CD14-positive monocyte (primary cell): ENCODE measurements around the gene TMEM132D. TPM values are rescaled to one million over a fixed set of nuclear protein-coding genes. Genes with fewer than 3 reads are reported as not detected.

Experiments used
- DNase-seq, 3 donors: peaks; one replicate each; pipeline ENCODE4 v3.0.0-alpha.2; 2011 to 2022
- H2AFZ ChIP-seq: 2 replicates; pipeline ENCODE4 v1.6.0; 2012; ENCODE audit warnings: mild to moderate bottlenecking, low read depth, low read length, inconsistent platforms; ENCODE audit not compliant: insufficient read depth, poor library complexity, severe bottlenecking
- H3K27ac ChIP-seq, 2 donors: 1 replicate in 1 of 2; 2 replicates in 1 of 2; pipeline ENCODE4 v1.5.1; 2012 to 2013; ENCODE audit warnings: low read length in 2 of 2, control low read depth in 1 of 2, inconsistent platforms in 1 of 2, low read depth in 1 of 2, mild to moderate bottlenecking in 1 of 2
- H3K27me3 ChIP-seq, 2 donors: one replicate each; pipeline versions ENCODE4 v1.6.0 to v1.6.1; 2011 to 2013; ENCODE audit warnings: low read length in 2 of 2; ENCODE audit not compliant: control insufficient read depth in 2 of 2, insufficient read depth in 2 of 2
- H3K36me3 ChIP-seq, 2 donors: replicated peaks in 1 of 2; 1 replicate in 1 of 2; 2 replicates in 1 of 2; pipeline versions ENCODE4 v1.5.1 to v1.6.1; 2012 to 2013; ENCODE audit warnings: low read length in 2 of 2, control low read depth in 1 of 2, inconsistent platforms in 1 of 2, mild to moderate bottlenecking in 1 of 2; ENCODE audit not compliant: insufficient read depth in 2 of 2, control insufficient read depth in 1 of 2
- H3K4me1 ChIP-seq, 2 donors: 1 replicate in 1 of 2; 2 replicates in 1 of 2; pipeline versions ENCODE4 v1.5.1 to v1.6.1; 2012 to 2013; ENCODE audit warnings: low read length in 2 of 2, control low read depth in 1 of 2, inconsistent platforms in 1 of 2, mild to moderate bottlenecking in 1 of 2, moderate library complexity in 1 of 2; ENCODE audit not compliant: insufficient read depth in 2 of 2, control insufficient read depth in 1 of 2
- H3K4me2 ChIP-seq: replicated peaks from 2 replicates; pipeline ENCODE3; 2012; ENCODE audit warnings: low read length, moderate library complexity, mild to moderate bottlenecking; ENCODE audit not compliant: poor library complexity, severe bottlenecking; ENCODE audit errors: extremely low read depth
- H3K4me3 ChIP-seq, 3 experiments: fragments of 200-600 bp in 1 of 3; sonication (generic) in 1 of 3; replicated peaks in 1 of 3; 1 replicate in 2 of 3; 2 replicates in 1 of 3; pipeline ENCODE4 v1.5.1; 2011 to 2013; ENCODE audit warnings: low read length in 3 of 3, mild to moderate bottlenecking in 3 of 3, control low read depth in 2 of 3, low read depth in 2 of 3, inconsistent platforms in 1 of 3, moderate library complexity in 1 of 3
- H3K79me2 ChIP-seq: 2 replicates; pipeline ENCODE4 v1.6.0; 2012; ENCODE audit warnings: mild to moderate bottlenecking, control low read depth, inconsistent platforms, low read length, moderate library complexity; ENCODE audit not compliant: insufficient read depth
- H3K9ac ChIP-seq: 2 replicates; pipeline ENCODE4 v1.6.0; 2017; ENCODE audit warnings: low read length, mild to moderate bottlenecking; ENCODE audit not compliant: insufficient read depth, poor library complexity, severe bottlenecking
- H3K9me3 ChIP-seq, 2 donors: replicated peaks in 1 of 2; 1 replicate in 1 of 2; 2 replicates in 1 of 2; pipeline versions ENCODE4 v1.5.1 to v1.6.1; 2012 to 2013; ENCODE audit warnings: low read length in 2 of 2, control low read depth in 1 of 2; ENCODE audit not compliant: control insufficient read depth in 1 of 2, insufficient read depth in 1 of 2
- H4K20me1 ChIP-seq: 2 replicates; pipeline ENCODE4 v1.6.0; 2012; ENCODE audit warnings: mild to moderate bottlenecking, low read length, control low read depth, moderate library complexity; ENCODE audit not compliant: insufficient read depth
- H3K27ac Mint-ChIP-seq, 7 donors: one replicate each; pipeline ENCODE4 v1.8.0; 2020; ENCODE audit warnings: mild to moderate bottlenecking in 7 of 7, mixed read lengths in 7 of 7, moderate library complexity in 6 of 7, inconsistent platforms in 2 of 7
- H3K27me3 Mint-ChIP-seq, 3 donors: one replicate each; pipeline ENCODE4 v1.8.0; 2021 to 2022; ENCODE audit warnings: low read depth in 3 of 3, mild to moderate bottlenecking in 3 of 3, mixed read lengths in 3 of 3, moderate library complexity in 3 of 3, inconsistent platforms in 1 of 3
- H3K36me3 Mint-ChIP-seq, 2 donors: one replicate each; pipeline ENCODE4 v1.8.0; 2020; ENCODE audit warnings: mixed read lengths in 2 of 2, inconsistent platforms in 1 of 2, mild to moderate bottlenecking in 1 of 2
- H3K4me1 Mint-ChIP-seq: one replicate; pipeline ENCODE4 v1.8.0; 2020; ENCODE audit warnings: mild to moderate bottlenecking, mixed read lengths
- H3K4me3 Mint-ChIP-seq, 2 donors: one replicate each; pipeline ENCODE4 v1.8.0; 2020; ENCODE audit warnings: mild to moderate bottlenecking in 2 of 2, mixed read lengths in 2 of 2, moderate library complexity in 1 of 2
- H3K9me3 Mint-ChIP-seq, 7 donors: one replicate each; pipeline ENCODE4 v1.8.0; 2020 to 2022; ENCODE audit warnings: mixed read lengths in 7 of 7, mild to moderate bottlenecking in 6 of 7, moderate library complexity in 6 of 7, inconsistent platforms in 2 of 7
- WGBS: methylation state at CpG from one replicate; pipeline ENCODE4 v1.1.5; 2013; ENCODE audit warnings: missing lambda C conversion rate; ENCODE audit not compliant: insufficient coverage; 5-methylcytosine and 5-hydroxymethylcytosine counted together
- intact Hi-C, 2 donors: fragments of 100-400 bp; cut with micrococcal nuclease; formaldehyde crosslinking; loops; one replicate each; pipeline versions ENCODE4 v1.15.0 to v1.15.1; 2023
- polyA plus RNA-seq, 3 donors: library from polyadenylated mRNA; depleted of rRNA in 1 of 3; unstranded in 2 of 3; stranded (reverse) in 1 of 3; fragments of 300-500 nt in 2 of 3; fragments of >200 nt in 1 of 3; fragmentation: Illumina TruSeq in 2 of 3; gene quantifications; 1 replicate in 2 of 3; 2 replicates in 1 of 3; pipeline ENCODE4 v1.2.3, GENCODE V29; 2012 to 2021
- TF ChIP-seq, protein P1 (sequence below): fragments of 200-600 bp; IDR thresholded peaks from one replicate; pipeline ENCODE4 v1.8.0; 2022; ENCODE audit warnings: antibody characterized with exemption, mild to moderate bottlenecking

TMEM132D gene
- polyA plus RNA-seq, 3 donors: 0.04 TPM; not detected in 2

DNA sequence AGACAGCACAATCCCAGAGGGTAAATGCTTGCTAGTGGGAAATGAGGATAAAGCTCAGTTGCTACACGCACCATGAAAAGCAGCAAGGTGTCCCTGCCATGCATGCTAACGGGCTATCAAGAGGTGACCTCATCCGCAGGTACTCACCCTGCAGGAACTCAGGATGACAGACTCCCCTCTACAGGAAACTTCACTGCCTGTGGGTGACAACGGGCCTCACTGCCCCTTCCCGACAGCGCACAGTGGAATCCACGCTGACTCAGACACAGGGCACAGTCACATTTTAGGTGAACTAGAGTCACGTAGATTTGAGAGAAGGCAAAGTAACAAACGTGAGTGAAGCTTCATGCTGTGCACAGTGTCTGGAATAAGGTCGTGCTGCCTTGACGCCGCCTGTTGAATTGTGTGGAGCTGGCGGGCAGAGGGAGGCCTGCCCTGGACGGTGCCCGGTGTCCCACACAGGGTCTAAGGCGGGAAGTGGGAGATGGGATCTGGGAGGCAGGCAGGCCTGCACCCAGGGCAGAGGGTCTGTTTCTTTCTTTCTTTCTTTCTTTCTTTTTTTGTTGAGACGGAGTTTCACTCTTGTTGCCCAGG lies 331.8 kb downstream of the TMEM132D start:
- Histone ChIP-seq H3K79me2 (no peaks in the 10 kb centered on the region), H4K20me1 (no peaks in the 10 kb centered on the region), H3K27me3 (no peaks in the 10 kb centered on the region), H3K9ac (no peak overlapping the region), H2AFZ (no peak overlapping the region), H3K9me3 (no peaks in the 10 kb centered on the region), H3K4me2 (no peak overlapping the region), H3K27ac (no peak overlapping the region), H3K36me3 (no peaks in the 10 kb centered on the region), H3K4me3 (no peak overlapping the region), H3K4me1 (no peaks in the 10 kb centered on the region)
- intact Hi-C loops: no loop called here
- Mint-ChIP-seq H3K27ac (peak overlapping the region in 1 of 7 donors; percentile 58), H3K36me3 (no peaks in the 10 kb centered on the region), H3K4me1 (no peaks in the 10 kb centered on the region), H3K9me3 (peaks cover 0 to 7% (median 1%) of the 10 kb centered on the region in 7 donors), H3K27me3 (no peaks in the 10 kb centered on the region), H3K4me3 (no peak overlapping the region)
- DNase-seq: no peak
- 82% methylated on average over 14 of the region's 17 CpGs for WGBS
- TF ChIP-seq, protein P1, sequence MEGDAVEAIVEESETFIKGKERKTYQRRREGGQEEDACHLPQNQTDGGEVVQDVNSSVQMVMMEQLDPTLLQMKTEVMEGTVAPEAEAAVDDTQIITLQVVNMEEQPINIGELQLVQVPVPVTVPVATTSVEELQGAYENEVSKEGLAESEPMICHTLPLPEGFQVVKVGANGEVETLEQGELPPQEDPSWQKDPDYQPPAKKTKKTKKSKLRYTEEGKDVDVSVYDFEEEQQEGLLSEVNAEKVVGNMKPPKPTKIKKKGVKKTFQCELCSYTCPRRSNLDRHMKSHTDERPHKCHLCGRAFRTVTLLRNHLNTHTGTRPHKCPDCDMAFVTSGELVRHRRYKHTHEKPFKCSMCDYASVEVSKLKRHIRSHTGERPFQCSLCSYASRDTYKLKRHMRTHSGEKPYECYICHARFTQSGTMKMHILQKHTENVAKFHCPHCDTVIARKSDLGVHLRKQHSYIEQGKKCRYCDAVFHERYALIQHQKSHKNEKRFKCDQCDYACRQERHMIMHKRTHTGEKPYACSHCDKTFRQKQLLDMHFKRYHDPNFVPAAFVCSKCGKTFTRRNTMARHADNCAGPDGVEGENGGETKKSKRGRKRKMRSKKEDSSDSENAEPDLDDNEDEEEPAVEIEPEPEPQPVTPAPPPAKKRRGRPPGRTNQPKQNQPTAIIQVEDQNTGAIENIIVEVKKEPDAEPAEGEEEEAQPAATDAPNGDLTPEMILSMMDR: no peak

DNA sequence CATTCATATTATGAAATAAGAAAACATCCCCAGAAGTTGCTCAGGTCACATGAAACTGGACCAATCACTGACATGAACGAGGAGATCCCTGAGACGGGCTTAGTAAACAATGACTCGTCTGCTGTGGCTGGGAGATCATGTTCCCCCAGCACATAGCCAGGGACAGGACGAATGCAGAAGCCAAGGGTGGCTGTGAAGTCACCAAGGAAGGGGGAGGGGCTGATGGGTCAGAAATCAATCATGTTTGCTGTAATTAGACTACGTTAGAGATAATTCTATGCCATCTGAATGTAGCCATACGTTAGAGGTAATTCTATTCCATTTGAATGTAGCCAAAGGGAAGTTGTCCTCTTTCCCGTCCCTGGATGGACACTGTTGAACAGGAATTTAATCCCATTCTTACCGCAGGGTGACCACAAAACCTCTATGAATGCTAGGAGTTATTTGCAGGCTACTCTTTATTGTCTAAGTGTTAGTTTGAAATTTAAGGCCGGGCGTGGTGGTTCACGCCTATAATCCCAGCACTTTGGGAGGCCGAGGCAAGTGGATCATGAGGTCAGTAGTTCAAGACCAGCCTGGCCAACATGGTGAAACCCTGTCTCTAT lies 332.9 kb downstream of the TMEM132D start:
- DNase-seq: no peak
- no peaks in the 10 kb centered on the region for H3K36me3 Mint-ChIP-seq
- no peaks in the 10 kb centered on the region for H3K27me3 Mint-ChIP-seq
- Histone ChIP-seq H3K79me2 (no peaks in the 10 kb centered on the region), H3K9ac (no peak overlapping the region), H3K4me2 (no peak overlapping the region), H2AFZ (no peak overlapping the region), H3K27ac (no peak overlapping the region), H3K36me3 (no peaks in the 10 kb centered on the region), H3K4me3 (no peak overlapping the region), H3K27me3 (no peaks in the 10 kb centered on the region), H3K4me1 (no peaks in the 10 kb centered on the region), H4K20me1 (no peaks in the 10 kb centered on the region), H3K9me3 (no peaks in the 10 kb centered on the region)
- TF ChIP-seq, protein P1: no peak
- H3K27ac Mint-ChIP-seq: peak overlapping the region in 1 of 7 donors; percentile 52
- no peaks in the 10 kb centered on the region for H3K4me1 Mint-ChIP-seq
- whole genome bisulfite sequencing: 80% methylated on average over 7 of the region's 12 CpGs
- H3K9me3 Mint-ChIP-seq: peaks cover 0 to 7% (median 1%) of the 10 kb centered on the region in 7 donors
- intact Hi-C loops: no loop called here
- H3K4me3 Mint-ChIP-seq: no peak overlapping the region
